ENCODE data around the gene LYPD5.

LYPD5 gene

GRCh38 chr19:43755256-43755801 is 46.9 kb downstream of the LYPD5 start:
- in situ Hi-C loops (cut with MboI; ENCODE audit: low sequenced_read_pairs): no loop called here

GRCh38 chr19:43754503-43755255 is 47.6 kb downstream of the LYPD5 start, which contains the start of gene SMG9:
Gene SMG9, minus strand, starts transcription at chr19:43754962. Its CDS starts 4,221 bp downstream, at chr19:43750741.
- in situ Hi-C loops (cut with MboI; ENCODE audit: low sequenced_read_pairs): no loop called here

- in situ Hi-C loops (cut with MboI; ENCODE audit: low sequenced_read_pairs): no loop called here
These were observed 48.1 kb downstream of the LYPD5 start for GRCh38 chr19:43754253-43754502.

GRCh38 chr19:43752287-43752875 is 49.9 kb downstream of the LYPD5 start:
- in situ Hi-C loops (cut with MboI; ENCODE audit: low sequenced_read_pairs): no loop called here

- in situ Hi-C loops (cut with MboI; ENCODE audit: low sequenced_read_pairs): no loop called here
These were observed 50.6 kb downstream of the LYPD5 start for GRCh38 chr19:43751466-43752220.

- in situ Hi-C loops (cut with MboI; ENCODE audit: low sequenced_read_pairs): loop anchor here (5.0 kb wide), 1 partner anchor 37 kb away; no protein-coding TSS in a partner anchor
These were observed 52.3 kb downstream of the LYPD5 start for GRCh38 chr19:43749898-43750297.

- in situ Hi-C loops (cut with MboI; ENCODE audit: low sequenced_read_pairs): loop anchor here (5.0 kb wide), 1 partner anchor 38 kb away; no protein-coding TSS in a partner anchor
These were observed 53.1 kb downstream of the LYPD5 start for GRCh38 chr19:43749152-43749551.

- in situ Hi-C loops (cut with MboI; ENCODE audit: low sequenced_read_pairs): loop anchor here (5.0 kb wide), 1 partner anchor 39 kb away; no protein-coding TSS in a partner anchor
These were observed 53.6 kb downstream of the LYPD5 start for GRCh38 chr19:43748685-43749084.

- in situ Hi-C loops (cut with MboI; ENCODE audit: low sequenced_read_pairs): loop anchor here (5.0 kb wide), 1 partner anchor 39 kb away; no protein-coding TSS in a partner anchor
These were observed 54.0 kb downstream of the LYPD5 start for GRCh38 chr19:43748205-43748594.

GRCh38 chr19:43747557-43748204 is 54.6 kb downstream of the LYPD5 start:
- in situ Hi-C loops (cut with MboI; ENCODE audit: low sequenced_read_pairs): loop anchor here (5.0 kb wide), 1 partner anchor 40 kb away; no protein-coding TSS in a partner anchor

Data from HL-60/S4 (cell line).